Activated naive CD4-positive, alpha-beta T cell treated with Interleukin-2 at 50 U/mL for 16 hours (primary cell): ENCODE measurements around the gene CYP2A7.
"Not testable (repeated sequence)": the region's sequence is repeated elsewhere in the genome, so short reads cannot be mapped to it uniquely, and the experiment has no call there.

Source experiments
- DNase-seq: peaks from one replicate; pipeline ENCODE4 v3.0.0-alpha.2; 2020

CYP2A7 gene

GRCh38 chr19:40882062-40882461, at the start of gene CYP2A7:
TSS of gene CYP2A7 (minus strand) at chr19:40882231. CDS start at chr19:40882210, 21 bp downstream.
- not testable (repeated sequence) for DNase-seq

DNA sequence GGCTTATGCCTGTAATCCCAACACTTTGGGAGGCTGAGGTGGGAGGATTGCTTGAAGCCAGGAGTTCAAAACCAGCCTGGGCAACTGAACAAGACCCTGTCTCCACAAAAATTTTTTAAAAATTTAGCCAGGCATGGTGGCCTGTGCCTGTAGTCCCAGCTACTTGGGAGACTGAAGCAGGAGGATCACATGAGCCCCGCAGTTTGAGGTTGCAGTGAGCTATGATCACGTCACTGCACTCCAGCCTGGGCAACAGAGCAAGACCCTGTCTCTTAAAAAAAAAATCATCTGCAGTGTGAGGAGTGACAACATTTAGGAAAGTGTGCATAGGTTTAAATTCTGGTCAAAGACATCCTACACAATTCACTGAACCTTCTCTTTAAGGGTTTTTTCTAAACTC, 48.8 kb upstream of the CYP2A7 start:
- not testable (repeated sequence) for DNase-seq

DNA sequence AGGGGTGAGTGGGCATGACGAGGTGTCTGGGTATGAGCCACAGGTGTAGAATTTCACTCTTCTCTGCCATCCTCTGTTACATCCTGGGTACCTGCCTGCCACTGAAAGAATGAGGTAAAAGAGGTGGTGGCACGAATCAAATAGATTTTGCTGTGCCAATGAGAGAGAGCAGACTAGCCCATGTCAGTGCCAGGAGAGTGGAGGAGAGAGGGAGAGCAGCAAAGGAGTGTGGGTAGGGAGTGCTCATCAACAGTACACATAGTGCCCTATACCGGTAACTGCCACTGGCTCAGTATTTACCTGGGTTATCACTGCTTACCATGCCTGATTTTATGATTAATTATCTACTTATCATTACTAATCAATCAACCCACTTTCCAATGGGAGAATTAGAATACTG, 47.9 kb upstream of the CYP2A7 start:
- DNase-seq = not testable (repeated sequence)

DNA sequence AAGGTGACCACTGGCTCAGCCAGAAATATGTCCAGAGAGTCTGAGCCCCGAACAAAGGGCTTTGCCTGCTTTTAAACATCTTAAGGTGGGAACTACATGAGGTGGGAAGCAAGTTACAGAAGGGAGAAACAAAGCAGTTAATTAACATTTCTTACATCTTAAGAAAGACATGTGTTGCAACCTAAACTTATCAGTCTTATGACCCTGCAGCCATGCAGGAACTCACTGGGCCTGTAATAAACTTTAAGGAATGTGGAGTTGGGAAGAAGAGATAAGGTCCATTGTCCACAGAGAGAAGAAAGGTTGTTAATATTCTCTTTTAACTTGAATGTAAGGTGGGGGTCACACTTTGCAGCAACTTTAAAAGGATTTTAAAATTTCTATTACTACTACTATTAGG, 46.8 kb upstream of the CYP2A7 start:
- no peak for DNase-seq

DNA sequence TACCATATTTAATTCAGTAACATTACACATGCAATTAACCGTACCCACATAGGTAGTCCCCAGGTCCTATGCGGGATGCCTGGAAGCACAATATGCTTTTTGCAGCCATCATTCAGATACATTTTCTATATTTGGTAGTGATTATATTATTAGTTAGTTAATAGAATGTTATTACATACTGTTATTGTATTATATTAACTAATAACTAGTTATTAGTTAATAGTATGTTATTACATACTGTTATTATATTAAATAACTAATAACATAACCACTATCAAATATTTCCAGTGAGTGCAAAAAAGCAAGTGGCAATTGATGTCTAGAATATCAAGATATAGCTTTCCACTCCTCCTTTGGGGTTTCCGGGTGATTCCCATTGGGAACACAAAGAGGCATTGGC, 45.5 kb upstream of the CYP2A7 start:
- DNase-seq = no peak

GRCh38 chr19:40926276-40926675, 44.2 kb upstream of the CYP2A7 start:
- DNase-seq = not testable (repeated sequence)

DNA sequence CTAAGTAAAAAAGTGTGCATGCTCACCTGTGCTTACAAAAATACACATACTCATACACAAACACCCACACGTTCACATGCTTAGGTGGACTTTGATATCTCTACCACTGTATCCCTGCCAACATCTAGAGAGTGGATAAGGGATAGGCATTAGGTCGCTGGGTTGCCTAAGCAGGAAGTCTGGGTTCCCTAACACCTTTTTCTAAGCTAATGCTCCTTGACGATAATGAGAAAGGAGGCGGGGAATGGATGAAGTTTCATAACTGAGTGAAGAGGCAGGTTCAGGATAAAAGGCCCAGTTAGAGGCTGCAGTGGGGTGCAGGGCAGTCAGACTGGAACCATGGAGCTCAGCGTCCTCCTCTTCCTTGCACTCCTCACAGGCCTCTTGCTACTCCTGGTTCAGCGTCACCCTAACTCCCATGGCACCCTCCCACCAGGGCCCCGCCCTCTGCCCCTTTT, 41.9 kb upstream of the CYP2A7 start:
- no peak for DNase-seq

DNA sequence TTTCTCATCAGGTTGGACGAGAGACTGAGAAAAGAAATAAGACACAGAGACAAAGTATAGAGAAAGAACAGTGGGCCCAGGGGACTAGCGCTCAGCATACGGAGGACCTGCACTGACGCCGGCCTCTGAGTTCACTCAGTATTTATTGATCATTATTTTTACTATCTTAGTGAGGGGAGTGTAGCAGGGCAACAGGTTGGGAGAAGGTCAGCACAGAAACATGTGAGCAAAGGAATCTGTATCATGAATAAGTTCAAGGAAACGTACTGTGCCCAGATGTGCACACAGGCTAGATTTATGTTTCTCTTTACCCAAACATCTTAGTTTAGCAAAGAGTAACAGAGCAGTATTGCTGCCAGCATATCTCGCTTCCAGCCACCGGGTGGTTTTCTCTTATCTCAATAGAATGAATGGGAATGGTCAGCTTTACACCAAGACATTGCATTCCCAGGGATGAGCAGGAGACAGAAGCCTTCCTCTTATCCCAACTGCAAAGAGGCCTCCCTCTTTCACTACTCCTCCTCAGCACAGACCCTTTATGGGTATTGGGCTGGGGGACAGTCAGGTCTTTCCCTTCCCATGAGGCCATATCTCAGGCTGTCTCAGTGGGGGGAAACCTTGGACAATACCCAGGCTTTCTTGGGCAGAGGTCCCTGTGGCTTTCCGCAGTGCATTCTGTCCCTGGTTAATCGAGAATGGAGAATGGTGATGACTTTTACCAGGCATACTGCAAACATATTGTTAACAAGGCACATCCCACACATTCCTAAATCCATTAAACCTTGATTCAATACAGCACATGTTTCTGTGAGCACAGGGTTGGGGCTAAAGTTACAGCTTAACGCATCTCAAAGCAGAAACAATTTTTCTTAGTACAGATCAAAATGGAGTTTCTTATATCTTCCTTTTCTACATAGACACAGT, 40.5 kb upstream of the CYP2A7 start:
- DNase-seq = not testable (repeated sequence)

GRCh38 chr19:40921005-40921897, 39.2 kb upstream of the CYP2A7 start:
- DNase-seq = no peak

DNA sequence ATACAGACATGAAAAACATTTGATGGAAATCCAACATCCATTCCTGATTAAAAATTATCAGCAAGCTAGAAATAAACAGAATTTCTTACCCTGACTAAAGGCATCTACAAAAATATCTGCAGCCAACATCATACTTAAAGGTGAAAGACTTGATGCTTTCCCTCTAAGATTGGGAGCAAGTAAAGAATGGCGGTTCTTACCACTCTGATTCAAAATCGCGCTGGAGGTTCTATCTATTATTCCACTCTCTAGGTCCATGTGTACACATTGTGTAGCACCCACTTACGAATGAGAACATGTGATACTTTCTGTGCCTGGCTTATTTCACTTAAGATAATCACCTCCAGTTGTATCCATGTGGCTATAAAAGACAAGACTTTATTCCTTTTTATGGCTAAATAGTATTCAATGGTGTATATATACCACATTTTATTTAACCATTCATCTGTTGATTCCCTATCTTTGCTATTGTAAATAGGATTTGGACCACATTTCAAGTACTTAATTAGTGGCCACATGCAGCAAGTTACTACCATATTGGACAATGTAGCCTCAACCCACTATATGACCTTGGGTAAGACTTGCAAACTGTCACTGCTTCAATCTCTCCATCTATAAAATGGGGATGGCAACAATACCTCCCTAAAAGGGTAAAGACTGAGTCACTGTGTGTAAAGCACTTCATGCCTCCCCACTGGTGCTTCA, 38.4 kb upstream of the CYP2A7 start:
- DNase-seq = no peak

- not testable (repeated sequence) for DNase-seq
These were observed 37.7 kb upstream of the CYP2A7 start for GRCh38 chr19:40919530-40920299.

DNA sequence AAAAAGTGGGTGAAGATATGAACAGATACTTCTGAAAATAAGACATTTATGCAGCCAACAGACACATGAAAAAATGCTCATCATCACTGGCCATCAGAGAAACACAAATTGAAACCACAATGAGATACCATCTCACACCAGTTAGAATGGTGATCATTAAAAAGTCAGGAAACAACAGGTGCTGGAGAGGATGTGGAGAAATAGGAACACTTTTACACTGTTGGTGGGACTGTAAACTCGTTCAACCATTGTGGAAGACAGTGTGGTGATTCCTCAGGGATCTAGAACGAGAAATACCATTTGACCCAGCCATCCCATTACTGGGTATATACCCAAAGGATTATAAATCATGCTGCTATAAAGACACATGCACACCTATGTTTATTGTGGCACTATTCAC, 36.3 kb upstream of the CYP2A7 start:
- DNase-seq = not testable (repeated sequence)

DNA sequence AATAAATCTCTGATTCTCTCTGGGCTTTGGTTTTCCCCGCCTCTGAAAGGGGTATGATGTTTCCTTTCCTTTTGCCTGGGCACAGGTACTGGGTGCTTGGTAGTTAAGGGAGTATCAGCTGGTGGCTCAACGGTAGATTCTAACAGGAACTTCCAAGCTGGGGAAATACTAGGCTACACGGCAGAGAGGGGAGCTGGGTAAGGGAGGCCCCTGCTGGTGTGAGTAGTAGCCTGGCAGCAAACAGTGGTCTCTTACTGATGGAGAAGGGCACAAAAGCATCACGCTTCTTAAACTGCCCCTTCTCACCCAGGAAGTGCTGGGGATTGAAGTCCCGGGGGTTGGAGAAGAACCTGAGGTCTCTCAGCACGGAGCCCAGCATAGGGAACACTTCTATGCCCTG, 26.9 kb upstream of the CYP2A7 start:
- DNase-seq = no peak

DNA sequence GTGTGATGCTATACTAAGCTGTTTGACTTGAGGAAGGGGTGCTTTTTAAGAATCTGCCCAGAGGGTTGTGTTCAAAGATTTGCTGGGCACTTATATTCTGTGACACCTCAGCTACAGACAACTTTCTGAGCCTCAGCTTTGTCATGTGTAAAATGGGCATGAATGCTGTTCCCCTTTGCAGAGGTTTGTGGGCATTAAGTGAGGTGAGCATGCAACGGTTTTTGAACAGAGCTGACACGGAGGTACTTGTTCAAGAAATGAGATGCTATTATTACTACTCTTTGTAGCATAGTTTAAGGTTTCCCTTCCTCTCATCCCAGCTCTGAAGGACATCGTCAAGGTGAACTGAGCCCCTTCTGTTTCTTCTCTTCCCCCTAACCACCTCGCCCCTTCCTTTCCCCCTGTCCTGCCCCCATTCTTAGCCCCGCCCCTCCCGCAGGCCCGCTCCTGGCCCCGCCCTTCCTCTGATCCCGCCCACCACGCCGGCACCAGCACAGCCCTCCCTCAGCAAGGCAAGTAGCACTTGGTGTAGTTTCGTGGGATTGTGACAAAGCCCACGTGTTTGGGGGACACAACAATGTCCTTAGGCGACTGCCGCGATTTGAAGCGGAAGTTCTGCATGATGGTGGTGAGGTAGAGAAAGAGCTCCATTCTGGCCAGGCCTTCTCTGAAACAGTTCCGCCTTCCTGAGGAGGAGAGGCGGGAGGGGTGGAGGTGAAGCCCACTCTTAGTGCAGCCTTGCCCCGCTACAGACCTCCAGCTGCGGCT, 26.1 kb upstream of the CYP2A7 start:
- DNase-seq = peak; percentile 37

GRCh38 chr19:40906512-40906911, 24.5 kb upstream of the CYP2A7 start:
- no peak for DNase-seq

DNA sequence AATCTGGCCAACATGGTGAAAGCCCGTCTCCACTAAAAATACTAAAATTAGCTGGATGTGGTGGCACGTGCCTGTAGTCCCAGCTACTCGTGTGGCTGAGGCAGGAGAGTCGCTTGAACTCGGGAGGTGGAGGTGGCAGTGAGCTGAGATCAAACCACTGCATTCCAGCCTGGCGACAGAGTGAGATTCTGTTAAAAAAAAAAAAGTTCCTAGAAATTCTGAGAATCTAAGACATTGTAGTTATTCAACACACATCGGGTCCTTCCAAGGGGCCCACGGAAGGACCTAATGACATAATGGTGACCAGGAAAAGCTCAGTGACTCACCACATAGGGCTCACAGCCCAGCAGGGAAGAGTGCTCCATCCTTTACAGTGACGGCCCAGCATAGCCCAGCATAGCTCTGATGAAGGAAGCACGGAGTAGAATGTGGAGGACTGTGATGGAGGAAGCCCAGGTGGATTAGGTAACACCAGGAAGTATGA, 22.7 kb upstream of the CYP2A7 start:
- not testable (repeated sequence) for DNase-seq

- not testable (repeated sequence) for DNase-seq
These were observed 20.1 kb upstream of the CYP2A7 start for GRCh38 chr19:40901975-40902750.

DNA sequence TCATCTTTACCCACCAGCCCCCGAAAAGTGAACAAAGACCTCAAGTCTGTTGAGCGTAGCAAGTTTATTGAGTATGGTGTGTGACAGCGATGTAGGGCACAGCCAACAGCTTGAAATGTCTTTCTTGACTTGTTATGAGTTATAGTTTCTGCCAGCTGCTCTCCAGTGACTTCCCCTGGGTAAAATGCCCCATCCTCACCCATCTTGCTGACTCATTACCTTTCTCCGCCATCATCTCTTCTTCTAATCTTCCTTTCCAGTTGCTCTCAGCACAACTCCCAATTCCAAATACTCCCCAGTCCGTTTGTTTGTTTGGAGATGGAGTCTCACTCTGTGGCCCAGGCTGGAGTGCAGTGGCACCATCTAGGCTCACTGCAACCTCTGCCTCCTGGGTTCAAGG, 18.5 kb upstream of the CYP2A7 start:
- not testable (repeated sequence) for DNase-seq

GRCh38 chr19:40899964-40900363, 17.9 kb upstream of the CYP2A7 start:
- DNase-seq = not testable (repeated sequence)
